ENCODE results near the gene KDM3B.
A peak's percentile ranks its signal among the peaks of the same experiment; 100 is the strongest.

KDM3B gene

DNA sequence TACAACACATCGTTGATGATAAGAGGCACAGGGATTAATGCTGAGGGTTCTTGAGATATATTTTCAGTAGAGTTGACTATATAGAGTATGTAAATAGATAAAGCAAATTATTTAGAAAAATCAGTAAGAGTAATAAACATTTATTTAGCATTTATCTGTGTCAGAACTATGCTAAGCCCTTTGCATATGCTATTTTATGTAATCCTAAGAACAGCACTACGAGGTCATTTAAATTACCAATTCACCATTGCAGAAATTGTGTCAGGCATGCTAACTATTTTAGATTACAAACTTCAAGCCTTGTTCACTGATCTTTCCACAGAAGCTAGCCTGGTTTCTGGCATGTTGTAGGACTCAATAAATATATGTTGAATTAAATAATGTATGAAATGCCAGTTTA lies 66.0 kb downstream of the KDM3B start:
- H3K4me3 ChIP-seq (replicated peaks; ENCODE audit: low read depth, low read length) = no peak overlapping the region
- no peak for TF ChIP-seq CTCF (IDR thresholded peaks at IDR 0.05; ENCODE audit: low read length, missing control alignments)
- no peak for DNase-seq (ENCODE audit: low read depth)

- no peak for TF ChIP-seq CTCF (IDR thresholded peaks at IDR 0.05; ENCODE audit: low read length, missing control alignments)
- no peak overlapping the region for H3K4me3 ChIP-seq (replicated peaks; ENCODE audit: low read depth, low read length)
- DNase-seq (ENCODE audit: low read depth) = no peak
These were observed 72.6 kb downstream of the KDM3B start for GRCh38 chr5:138425079-138425478.

DNA sequence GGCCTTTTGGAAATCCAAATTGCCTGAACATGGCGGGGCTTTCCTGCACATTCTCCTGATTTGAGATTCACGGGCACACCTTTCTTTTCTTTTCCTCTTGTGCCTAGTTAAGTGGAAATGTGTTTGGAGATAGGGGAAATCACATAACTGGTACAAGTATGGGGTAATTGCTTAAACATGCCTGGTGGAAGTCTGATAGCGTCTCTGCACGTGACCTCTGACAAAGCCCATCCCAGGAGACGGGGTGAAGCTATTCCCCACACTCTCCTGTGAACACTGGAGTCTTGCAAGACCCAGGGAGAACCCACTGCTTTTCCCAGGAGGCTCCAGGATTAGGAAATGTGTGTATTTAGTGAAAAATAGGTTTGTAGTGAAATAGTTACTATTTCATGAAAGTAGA lies 83.5 kb downstream of the KDM3B start:
- TF ChIP-seq CTCF (IDR thresholded peaks at IDR 0.05; ENCODE audit: low read length, missing control alignments) = no peak
- DNase-seq (ENCODE audit: low read depth) = no peak
- no peak overlapping the region for H3K4me3 ChIP-seq (replicated peaks; ENCODE audit: low read depth, low read length)

GRCh38 chr5:138438003-138438723 lies 85.7 kb downstream of the KDM3B start:
- DNase-seq (ENCODE audit: low read depth) = no peak
- TF ChIP-seq CTCF (IDR thresholded peaks at IDR 0.05; ENCODE audit: low read length, missing control alignments) = no peak
- H3K4me3 ChIP-seq (replicated peaks; ENCODE audit: low read depth, low read length) = peak overlapping the region; percentile 52

- peak within 1 kb of the TSS; percentile 52 for H3K4me3 ChIP-seq (replicated peaks; ENCODE audit: low read depth, low read length)
- peak; percentile 43 for DNase-seq (ENCODE audit: low read depth)
- no peak for TF ChIP-seq CTCF (IDR thresholded peaks at IDR 0.05; ENCODE audit: low read length, missing control alignments)
These were observed 86.4 kb downstream of the KDM3B start, which contains the start of gene REEP2 for GRCh38 chr5:138438724-138439476. REEP2 (plus strand) TSS chr5:138439057; CDS start chr5:138439209, 152 bp downstream.

DNA sequence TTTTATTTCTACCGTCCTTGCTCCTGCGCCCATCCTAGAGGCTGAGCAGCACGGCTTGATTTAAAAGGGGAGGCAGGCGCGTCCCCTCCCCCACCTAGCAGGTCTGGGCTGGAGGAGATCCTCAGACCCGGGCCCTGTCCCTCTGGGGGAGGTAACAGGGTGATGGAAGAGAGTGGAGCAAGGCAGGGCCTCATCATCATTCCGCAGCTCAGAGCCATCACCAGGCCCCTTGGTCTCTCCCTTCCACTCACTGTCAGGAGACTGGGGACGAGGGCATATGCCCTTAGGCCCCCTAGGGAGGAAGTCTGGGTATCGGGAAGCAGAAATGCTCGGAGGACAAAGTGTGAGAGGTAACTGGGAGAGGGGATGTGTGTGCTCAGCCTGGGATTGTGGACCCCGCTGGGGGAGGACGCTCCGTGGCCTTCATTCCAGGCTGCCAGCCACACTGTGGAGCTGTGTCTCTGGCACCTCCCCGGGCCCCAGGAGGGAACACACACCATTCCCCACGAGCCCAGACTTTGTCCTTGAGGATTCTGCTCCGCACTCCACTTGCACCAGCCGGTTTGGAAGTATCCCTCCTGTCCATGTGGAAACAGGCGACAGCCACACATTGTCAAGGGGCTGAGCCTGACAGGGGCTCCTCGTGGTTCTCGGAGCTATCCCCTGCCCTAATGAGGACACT lies 87.1 kb downstream of the KDM3B start:
- peak overlapping the region; percentile 52 for H3K4me3 ChIP-seq (replicated peaks; ENCODE audit: low read depth, low read length)
- no peak for DNase-seq (ENCODE audit: low read depth)
- no peak for TF ChIP-seq CTCF (IDR thresholded peaks at IDR 0.05; ENCODE audit: low read length, missing control alignments)
